ENCODE results near the gene ADGRG6.

The ADGRG6 gene

DNA sequence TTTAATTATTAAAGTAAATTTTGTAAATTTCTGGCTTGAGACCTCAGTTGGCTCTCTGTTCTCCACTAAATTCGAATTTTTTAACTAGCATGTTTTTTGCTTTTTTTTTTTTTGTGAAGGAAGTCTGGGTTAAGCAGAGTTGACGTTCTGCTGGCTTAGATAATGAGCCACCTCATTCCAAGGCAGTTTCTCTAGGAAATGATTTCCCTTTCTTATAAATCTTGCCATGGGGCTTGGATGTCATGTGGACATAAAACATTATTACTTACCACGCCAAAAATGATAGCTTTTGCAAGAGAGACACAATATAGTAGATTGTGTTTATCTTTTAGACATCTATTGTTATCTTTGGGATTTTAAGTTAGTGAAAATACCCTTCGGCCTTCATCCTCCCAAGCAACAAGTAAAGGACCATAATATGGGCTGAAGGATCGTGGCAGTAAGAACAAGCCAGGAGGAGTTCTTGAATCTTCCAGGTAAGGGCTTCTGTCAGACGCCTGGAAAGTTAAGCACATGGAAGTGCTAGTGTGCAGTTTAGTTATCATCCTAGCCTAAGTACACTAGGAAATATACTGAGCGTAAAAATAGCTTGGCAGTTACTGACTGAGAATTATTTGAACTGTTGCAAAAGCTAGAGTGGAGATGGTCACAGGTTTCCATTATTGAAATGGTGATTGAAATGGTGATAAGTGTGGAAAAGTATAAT is 30.7 kb downstream of the ADGRG6 start:
- H3K27me3 ChIP-seq (ENCODE audit: insufficient read depth, low read length): no peaks in the 10 kb centered on the region
- H3K18ac ChIP-seq (ENCODE audit: low read length): peak overlapping the region; percentile 71
- peak overlapping the region; percentile 46 for H3K4ac ChIP-seq (ENCODE audit: low read depth, low read length)
- H2BK12ac ChIP-seq (ENCODE audit: low read length): peak overlapping the region; percentile 95
- H4K91ac ChIP-seq (ENCODE audit: low read depth, low read length): peak overlapping the region; percentile 24
- H3K23ac ChIP-seq (ENCODE audit: low read length): no peak overlapping the region
- H3K79me2 ChIP-seq (ENCODE audit: control insufficient read depth, insufficient read depth, low read length, poor library complexity): no peaks in the 10 kb centered on the region
- no peak overlapping the region for H3K4me3 ChIP-seq (ENCODE audit: low read depth, low read length)
- H4K8ac ChIP-seq (ENCODE audit: low read depth, low read length): peak overlapping the region; percentile 19
- peaks cover 2% of the 10 kb centered on the region for H3K79me1 ChIP-seq (ENCODE audit: low read length)
- no CpG with 5 or more reads among the region's 7 CpGs for WGBS (ENCODE audit: extremely low coverage, insufficient coverage, insufficient read length)
- no peaks in the 10 kb centered on the region for H3K9me3 ChIP-seq (ENCODE audit: insufficient read depth, low read depth, low read length)
- H2AFZ ChIP-seq (ENCODE audit: insufficient read depth, low read length, poor library complexity): no peak overlapping the region
- H3K36me3 ChIP-seq (ENCODE audit: control insufficient read depth in 1 of 2, insufficient read depth in 2 of 2, low read length in 2 of 2): no peaks in the 10 kb centered on the region
- H2BK5ac ChIP-seq (ENCODE audit: low read depth, low read length, poor library complexity): peak overlapping the region; percentile 49
- peaks cover 0 to 2% of the 10 kb centered on the region in 2 experiments for H3K4me1 ChIP-seq (ENCODE audit: control insufficient read depth in 1 of 2, insufficient read depth in 2 of 2, low read length in 2 of 2)
- no peak overlapping the region for H3K4me2 ChIP-seq (ENCODE audit: low read length)
- H3K14ac ChIP-seq (ENCODE audit: low read length): no peak overlapping the region
- H4K12ac ChIP-seq (ENCODE audit: low read depth, low read length): no peak overlapping the region
- H2AK5ac ChIP-seq (ENCODE audit: low read length): no peak overlapping the region
- no peak overlapping the region for H3K27ac ChIP-seq (ENCODE audit: low read depth, low read length)
- H2BK120ac ChIP-seq (ENCODE audit: insufficient read depth, low read length, poor library complexity): peak overlapping the region; percentile 60
- DNase-seq: no peak
- H3K9ac ChIP-seq (ENCODE audit: low read length): no peak overlapping the region

DNA sequence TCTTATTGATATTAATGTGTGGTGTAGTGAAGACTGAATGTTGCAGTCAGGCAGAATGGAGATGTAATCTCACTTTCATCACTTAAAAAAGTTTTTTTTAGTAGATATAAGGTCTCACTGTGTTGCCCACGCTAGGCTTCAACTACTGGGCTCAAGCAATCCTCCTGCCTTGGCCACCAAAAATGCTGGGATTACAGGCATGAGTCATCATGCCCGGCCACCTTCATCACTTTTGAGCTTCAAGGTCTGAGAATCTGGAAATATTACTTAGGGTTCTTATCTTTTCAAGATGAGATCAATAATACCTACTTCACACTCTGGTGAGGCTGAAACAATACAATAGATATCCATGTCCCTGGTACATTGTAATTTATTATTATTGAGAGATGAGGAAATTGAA is 31.6 kb downstream of the ADGRG6 start:
- DNase-seq: no peak
- Histone ChIP-seq H2BK120ac (ENCODE audit: insufficient read depth, low read length, poor library complexity) (no peak overlapping the region), H2AFZ (ENCODE audit: insufficient read depth, low read length, poor library complexity) (no peak overlapping the region), H3K4me3 (ENCODE audit: low read depth, low read length) (no peak overlapping the region), H2BK5ac (ENCODE audit: low read depth, low read length, poor library complexity) (no peak overlapping the region), H2BK12ac (ENCODE audit: low read length) (no peak overlapping the region), H3K4me1 (ENCODE audit: control insufficient read depth in 1 of 2, insufficient read depth in 2 of 2, low read length in 2 of 2) (peaks cover 0 to 2% of the 10 kb centered on the region in 2 experiments), H3K4me2 (ENCODE audit: low read length) (no peak overlapping the region), H3K4ac (ENCODE audit: low read depth, low read length) (no peak overlapping the region), H3K9me3 (ENCODE audit: insufficient read depth, low read depth, low read length) (no peaks in the 10 kb centered on the region), H3K18ac (ENCODE audit: low read length) (no peak overlapping the region), H3K23ac (ENCODE audit: low read length) (no peak overlapping the region), H4K12ac (ENCODE audit: low read depth, low read length) (no peak overlapping the region), H3K36me3 (ENCODE audit: control insufficient read depth in 1 of 2, insufficient read depth in 2 of 2, low read length in 2 of 2) (no peaks in the 10 kb centered on the region), H3K27me3 (ENCODE audit: insufficient read depth, low read length) (no peaks in the 10 kb centered on the region), H2AK5ac (ENCODE audit: low read length) (no peak overlapping the region), H3K79me1 (ENCODE audit: low read length) (peaks cover 2% of the 10 kb centered on the region), H3K79me2 (ENCODE audit: control insufficient read depth, insufficient read depth, low read length, poor library complexity) (no peaks in the 10 kb centered on the region), H4K91ac (ENCODE audit: low read depth, low read length) (no peak overlapping the region), H3K27ac (ENCODE audit: low read depth, low read length) (no peak overlapping the region), H3K14ac (ENCODE audit: low read length) (no peak overlapping the region), H3K9ac (ENCODE audit: low read length) (no peak overlapping the region), H4K8ac (ENCODE audit: low read depth, low read length) (no peak overlapping the region)
- no CpG with 5 or more reads among the region's 2 CpGs for WGBS (ENCODE audit: extremely low coverage, insufficient coverage, insufficient read length)

DNA sequence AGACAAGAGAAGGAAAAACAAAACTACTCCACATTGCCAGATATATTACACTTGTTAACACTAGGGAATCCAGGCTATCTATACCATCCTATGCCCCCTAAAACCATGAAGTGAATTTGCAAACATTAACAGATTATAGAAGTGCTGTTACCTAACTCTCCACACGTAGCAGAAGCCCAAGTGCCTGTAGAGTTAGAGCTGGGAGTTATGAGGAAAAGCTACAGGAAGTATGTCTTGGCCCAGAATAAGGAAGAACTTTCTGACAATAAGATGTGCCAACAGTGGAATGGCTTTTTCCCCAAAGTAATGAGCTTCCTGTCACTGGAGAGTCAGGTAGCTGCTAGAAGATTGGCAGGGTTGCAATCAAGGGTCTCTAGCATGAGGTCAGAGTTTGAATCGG is 32.5 kb downstream of the ADGRG6 start:
- Histone ChIP-seq H2AK5ac (ENCODE audit: low read length) (no peak overlapping the region), H3K18ac (ENCODE audit: low read length) (no peak overlapping the region), H3K23ac (ENCODE audit: low read length) (no peak overlapping the region), H3K4me1 (ENCODE audit: control insufficient read depth in 1 of 2, insufficient read depth in 2 of 2, low read length in 2 of 2) (peaks cover 0 to 2% of the 10 kb centered on the region in 2 experiments), H3K79me1 (ENCODE audit: low read length) (peaks cover 2% of the 10 kb centered on the region), H3K36me3 (ENCODE audit: control insufficient read depth in 1 of 2, insufficient read depth in 2 of 2, low read length in 2 of 2) (no peaks in the 10 kb centered on the region), H3K4me3 (ENCODE audit: low read depth, low read length) (no peak overlapping the region), H3K9me3 (ENCODE audit: insufficient read depth, low read depth, low read length) (no peaks in the 10 kb centered on the region), H2BK120ac (ENCODE audit: insufficient read depth, low read length, poor library complexity) (no peak overlapping the region), H3K27me3 (ENCODE audit: insufficient read depth, low read length) (no peaks in the 10 kb centered on the region), H3K14ac (ENCODE audit: low read length) (no peak overlapping the region), H3K4me2 (ENCODE audit: low read length) (no peak overlapping the region), H4K8ac (ENCODE audit: low read depth, low read length) (no peak overlapping the region), H2BK12ac (ENCODE audit: low read length) (no peak overlapping the region), H4K12ac (ENCODE audit: low read depth, low read length) (no peak overlapping the region), H4K91ac (ENCODE audit: low read depth, low read length) (no peak overlapping the region), H2AFZ (ENCODE audit: insufficient read depth, low read length, poor library complexity) (no peak overlapping the region), H3K9ac (ENCODE audit: low read length) (no peak overlapping the region), H3K79me2 (ENCODE audit: control insufficient read depth, insufficient read depth, low read length, poor library complexity) (no peaks in the 10 kb centered on the region), H2BK5ac (ENCODE audit: low read depth, low read length, poor library complexity) (no peak overlapping the region), H3K4ac (ENCODE audit: low read depth, low read length) (no peak overlapping the region), H3K27ac (ENCODE audit: low read depth, low read length) (no peak overlapping the region)
- WGBS (ENCODE audit: extremely low coverage, insufficient coverage, insufficient read length): no CpG with 5 or more reads among the region's 2 CpGs
- no peak for DNase-seq

DNA sequence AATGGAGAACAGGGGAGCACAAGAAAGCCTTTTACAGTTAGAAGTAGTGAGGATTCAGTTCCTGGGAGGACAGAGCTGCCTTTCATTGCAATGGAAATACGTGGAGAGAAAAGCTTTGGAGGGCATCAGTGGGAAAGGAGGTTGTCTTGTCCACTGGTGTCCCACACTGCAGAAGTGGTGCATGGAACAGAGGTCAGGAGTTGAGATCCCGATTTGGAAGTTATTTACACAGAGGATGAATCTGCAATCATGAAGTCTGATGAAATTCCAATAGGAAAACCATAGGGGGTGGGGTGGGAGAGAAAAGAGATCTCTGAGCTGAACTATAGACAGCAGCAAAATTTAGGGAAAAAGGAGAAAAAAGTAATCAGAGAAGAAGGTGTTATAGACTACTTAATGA is 33.6 kb downstream of the ADGRG6 start:
- Histone ChIP-seq H2BK5ac (ENCODE audit: low read depth, low read length, poor library complexity) (no peak overlapping the region), H3K23ac (ENCODE audit: low read length) (no peak overlapping the region), H2AFZ (ENCODE audit: insufficient read depth, low read length, poor library complexity) (no peak overlapping the region), H3K79me1 (ENCODE audit: low read length) (peaks cover 2% of the 10 kb centered on the region), H3K36me3 (ENCODE audit: control insufficient read depth in 1 of 2, insufficient read depth in 2 of 2, low read length in 2 of 2) (no peaks in the 10 kb centered on the region), H3K14ac (ENCODE audit: low read length) (no peak overlapping the region), H2BK120ac (ENCODE audit: insufficient read depth, low read length, poor library complexity) (no peak overlapping the region), H3K4me2 (ENCODE audit: low read length) (no peak overlapping the region), H3K79me2 (ENCODE audit: control insufficient read depth, insufficient read depth, low read length, poor library complexity) (no peaks in the 10 kb centered on the region), H4K12ac (ENCODE audit: low read depth, low read length) (no peak overlapping the region), H3K27ac (ENCODE audit: low read depth, low read length) (no peak overlapping the region), H3K4me1 (ENCODE audit: control insufficient read depth in 1 of 2, insufficient read depth in 2 of 2, low read length in 2 of 2) (peaks cover 0 to 2% of the 10 kb centered on the region in 2 experiments), H3K27me3 (ENCODE audit: insufficient read depth, low read length) (no peaks in the 10 kb centered on the region), H4K8ac (ENCODE audit: low read depth, low read length) (no peak overlapping the region), H2BK12ac (ENCODE audit: low read length) (no peak overlapping the region), H3K9ac (ENCODE audit: low read length) (no peak overlapping the region), H4K91ac (ENCODE audit: low read depth, low read length) (peak overlapping the region; percentile 11), H3K4me3 (ENCODE audit: low read depth, low read length) (no peak overlapping the region), H3K18ac (ENCODE audit: low read length) (no peak overlapping the region), H3K9me3 (ENCODE audit: insufficient read depth, low read depth, low read length) (no peaks in the 10 kb centered on the region), H2AK5ac (ENCODE audit: low read length) (no peak overlapping the region), H3K4ac (ENCODE audit: low read depth, low read length) (no peak overlapping the region)
- no CpG with 5 or more reads among the region's 2 CpGs for WGBS (ENCODE audit: extremely low coverage, insufficient coverage, insufficient read length)
- DNase-seq: no peak

Data from trophoblast cell (in vitro differentiated cells and primary cell).